WTC11 (cell line): ENCODE data around the gene TRNAU1AP. TPM values are rescaled to one million over a fixed set of nuclear protein-coding genes. Genes with fewer than 3 reads are reported as not detected.

Source experiments
- ATAC-seq: fragments of 200-7000 bp; cut with Tn5 transposase; 2 replicates; pipeline ENCODE4 v1.10.0; 2021; ENCODE audit warnings: mild to moderate bottlenecking, moderate library complexity
- CTCF ChIA-PET: fragments of 300-600 bp; sonication (Branson Sonifier 250); formaldehyde crosslinking; loops from one replicate; lab custom pipeline; 2021; ENCODE audit warnings: antibody characterized with exemption; lab: Charles Lee
- POLR2A ChIA-PET: fragments of 350-600 bp; sonication (Branson Sonifier 250); formaldehyde crosslinking; loops from one replicate; lab custom pipeline; 2021; ENCODE audit warnings: antibody characterized with exemption; lab: Charles Lee
- DNase-seq: peaks from one replicate; pipeline ENCODE4 v3.0.0; 2021; ENCODE audit warnings: low spot score
- H3K27ac Mint-ChIP-seq: 2 replicates; pipeline ENCODE4 v1.8.0; 2021; ENCODE audit warnings: mixed read lengths
- H3K27me3 Mint-ChIP-seq: 2 replicates; pipeline ENCODE4 v1.8.0; 2021; ENCODE audit warnings: low read depth, mild to moderate bottlenecking, moderate library complexity, mixed read lengths
- H3K36me3 Mint-ChIP-seq: 2 replicates; pipeline ENCODE4 v1.8.0; 2021; ENCODE audit warnings: mixed read lengths
- H3K4me1 Mint-ChIP-seq: 2 replicates; pipeline ENCODE4 v1.8.0; 2022; ENCODE audit warnings: mixed read lengths
- H3K4me3 Mint-ChIP-seq: 2 replicates; pipeline ENCODE4 v1.8.0; 2021; ENCODE audit warnings: mild to moderate bottlenecking, moderate library complexity, mixed read lengths
- H3K9me3 Mint-ChIP-seq: 2 replicates; pipeline ENCODE4 v1.8.0; 2021; ENCODE audit warnings: mixed read lengths
- ATF1 ChIP-seq: sonication (generic); formaldehyde crosslinking; IDR thresholded peaks from 2 replicates; pipeline ENCODE4 v1.8.1; 2023; ENCODE audit warnings: mild to moderate bottlenecking, moderate library complexity, missing genetic modification reagents
- ELF4 ChIP-seq: sonication (generic); formaldehyde crosslinking; IDR thresholded peaks from 2 replicates; pipeline ENCODE4 v1.8.1; 2022; ENCODE audit warnings: low read depth, mild to moderate bottlenecking, moderate library complexity, missing genetic modification reagents
- FOXK1 ChIP-seq: sonication (generic); formaldehyde crosslinking; IDR thresholded peaks from 2 replicates; pipeline ENCODE4 v1.8.0; 2022; ENCODE audit warnings: mild to moderate bottlenecking, moderate library complexity, missing genetic modification reagents
- GABPB1 ChIP-seq: sonication (generic); formaldehyde crosslinking; IDR thresholded peaks from 2 replicates; pipeline ENCODE4 v1.8.1; 2023; ENCODE audit warnings: mild to moderate bottlenecking, missing genetic modification reagents
- JUN ChIP-seq: sonication (generic); formaldehyde crosslinking; IDR thresholded peaks from 2 replicates; pipeline ENCODE4 v1.8.0; 2023; ENCODE audit warnings: mild to moderate bottlenecking, missing genetic modification reagents
- MYBL2 ChIP-seq: sonication (generic); formaldehyde crosslinking; IDR thresholded peaks from 2 replicates; pipeline ENCODE4 v1.8.1; 2023; ENCODE audit warnings: mild to moderate bottlenecking, moderate library complexity, missing genetic modification reagents
- NFATC4 ChIP-seq: fragments of 250-450 bp; sonication (Bioruptor Pico); IDR thresholded peaks from 2 replicates; pipeline ENCODE4 v1.9.0; 2021; ENCODE audit warnings: mild to moderate bottlenecking
- NFE2L1 ChIP-seq: sonication (generic); formaldehyde crosslinking; IDR thresholded peaks from 2 replicates; pipeline ENCODE4 v1.8.1; 2023; ENCODE audit warnings: missing genetic modification reagents
- PRRX2 ChIP-seq: fragments of 250-450 bp; sonication (Bioruptor Pico); IDR thresholded peaks from 2 replicates; pipeline ENCODE4 v1.8.0; 2021; ENCODE audit warnings: mild to moderate bottlenecking
- SP1 ChIP-seq: sonication (generic); formaldehyde crosslinking; conservative IDR thresholded peaks from 2 replicates; pipeline ENCODE4 v1.8.1; 2022; ENCODE audit warnings: missing genetic modification reagents
- ZNF232 ChIP-seq: sonication (generic); formaldehyde crosslinking; IDR thresholded peaks from 2 replicates; pipeline ENCODE4 v1.8.0; 2022; ENCODE audit warnings: mild to moderate bottlenecking, missing genetic modification reagents
- ZNF416 ChIP-seq: fragments of 250-450 bp; sonication (Bioruptor Pico); IDR thresholded peaks from 2 replicates; pipeline ENCODE4 v1.9.0; 2021; ENCODE audit warnings: mild to moderate bottlenecking, inconsistent platforms
- ZNF671 ChIP-seq: fragments of 250-450 bp; sonication (Bioruptor Pico); IDR thresholded peaks from 2 replicates; pipeline ENCODE4 v1.8.0; 2021; ENCODE audit warnings: mild to moderate bottlenecking
- total RNA-seq: library from RNA; stranded (reverse); gene quantifications from 3 replicates; pipeline ENCODE4 v1.2.3, GENCODE V29; 2021
- TF ChIP-seq, protein P1 (sequence below): fragments of 250-450 bp; sonication (Bioruptor Pico); IDR thresholded peaks from 2 replicates; pipeline ENCODE4 v1.9.0; 2021; ENCODE audit warnings: mild to moderate bottlenecking, borderline replicate concordance
- TF ChIP-seq, protein P2 (sequence below): fragments of 250-450 bp; sonication (Bioruptor Pico); conservative IDR thresholded peaks from 2 replicates; pipeline ENCODE4 v1.9.0; 2021; ENCODE audit warnings: mild to moderate bottlenecking
- TF ChIP-seq, protein P3 (sequence below): sonication (generic); formaldehyde crosslinking; IDR thresholded peaks from 2 replicates; pipeline ENCODE4 v1.8.1; 2023; ENCODE audit warnings: mild to moderate bottlenecking, moderate library complexity, missing genetic modification reagents
- TF ChIP-seq, protein P4 (sequence below): fragments of 250-450 bp; sonication (Bioruptor Pico); IDR thresholded peaks from 2 replicates; pipeline ENCODE4 v1.8.0; 2021; ENCODE audit warnings: mild to moderate bottlenecking
- TF ChIP-seq, protein P5 (sequence below): sonication (generic); formaldehyde crosslinking; IDR thresholded peaks from 2 replicates; pipeline ENCODE4 v1.8.1; 2022; ENCODE audit warnings: missing genetic modification reagents, borderline replicate concordance

TRNAU1AP gene
- total RNA-seq, 1 experiment from 2014 or later, result 30.4 TPM

DNA sequence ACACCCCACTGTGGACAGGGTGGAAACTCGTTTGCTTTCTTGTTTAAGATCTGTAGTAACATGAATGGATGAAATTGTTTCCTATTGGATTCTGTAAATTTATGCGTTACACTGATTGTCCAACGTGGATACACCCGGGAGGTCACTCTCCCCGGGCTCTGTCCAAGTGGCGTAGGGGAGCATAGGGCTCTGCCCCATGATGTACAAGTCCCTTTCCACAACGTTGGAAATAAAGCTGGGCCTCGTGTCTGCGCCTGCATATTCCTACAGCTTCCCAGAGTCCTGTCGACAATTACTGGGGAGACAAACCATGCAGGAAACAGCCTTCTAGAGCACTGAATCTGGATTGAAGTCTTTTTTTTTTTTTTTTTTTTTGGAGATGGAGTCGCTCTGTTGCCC, 45.6 kb upstream of the TRNAU1AP start (continued):
- TF ChIP-seq, protein P1, sequence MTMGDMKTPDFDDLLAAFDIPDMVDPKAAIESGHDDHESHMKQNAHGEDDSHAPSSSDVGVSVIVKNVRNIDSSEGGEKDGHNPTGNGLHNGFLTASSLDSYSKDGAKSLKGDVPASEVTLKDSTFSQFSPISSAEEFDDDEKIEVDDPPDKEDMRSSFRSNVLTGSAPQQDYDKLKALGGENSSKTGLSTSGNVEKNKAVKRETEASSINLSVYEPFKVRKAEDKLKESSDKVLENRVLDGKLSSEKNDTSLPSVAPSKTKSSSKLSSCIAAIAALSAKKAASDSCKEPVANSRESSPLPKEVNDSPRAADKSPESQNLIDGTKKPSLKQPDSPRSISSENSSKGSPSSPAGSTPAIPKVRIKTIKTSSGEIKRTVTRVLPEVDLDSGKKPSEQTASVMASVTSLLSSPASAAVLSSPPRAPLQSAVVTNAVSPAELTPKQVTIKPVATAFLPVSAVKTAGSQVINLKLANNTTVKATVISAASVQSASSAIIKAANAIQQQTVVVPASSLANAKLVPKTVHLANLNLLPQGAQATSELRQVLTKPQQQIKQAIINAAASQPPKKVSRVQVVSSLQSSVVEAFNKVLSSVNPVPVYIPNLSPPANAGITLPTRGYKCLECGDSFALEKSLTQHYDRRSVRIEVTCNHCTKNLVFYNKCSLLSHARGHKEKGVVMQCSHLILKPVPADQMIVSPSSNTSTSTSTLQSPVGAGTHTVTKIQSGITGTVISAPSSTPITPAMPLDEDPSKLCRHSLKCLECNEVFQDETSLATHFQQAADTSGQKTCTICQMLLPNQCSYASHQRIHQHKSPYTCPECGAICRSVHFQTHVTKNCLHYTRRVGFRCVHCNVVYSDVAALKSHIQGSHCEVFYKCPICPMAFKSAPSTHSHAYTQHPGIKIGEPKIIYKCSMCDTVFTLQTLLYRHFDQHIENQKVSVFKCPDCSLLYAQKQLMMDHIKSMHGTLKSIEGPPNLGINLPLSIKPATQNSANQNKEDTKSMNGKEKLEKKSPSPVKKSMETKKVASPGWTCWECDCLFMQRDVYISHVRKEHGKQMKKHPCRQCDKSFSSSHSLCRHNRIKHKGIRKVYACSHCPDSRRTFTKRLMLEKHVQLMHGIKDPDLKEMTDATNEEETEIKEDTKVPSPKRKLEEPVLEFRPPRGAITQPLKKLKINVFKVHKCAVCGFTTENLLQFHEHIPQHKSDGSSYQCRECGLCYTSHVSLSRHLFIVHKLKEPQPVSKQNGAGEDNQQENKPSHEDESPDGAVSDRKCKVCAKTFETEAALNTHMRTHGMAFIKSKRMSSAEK (CRISPR knock-in tag), result peak; percentile 27

DNA sequence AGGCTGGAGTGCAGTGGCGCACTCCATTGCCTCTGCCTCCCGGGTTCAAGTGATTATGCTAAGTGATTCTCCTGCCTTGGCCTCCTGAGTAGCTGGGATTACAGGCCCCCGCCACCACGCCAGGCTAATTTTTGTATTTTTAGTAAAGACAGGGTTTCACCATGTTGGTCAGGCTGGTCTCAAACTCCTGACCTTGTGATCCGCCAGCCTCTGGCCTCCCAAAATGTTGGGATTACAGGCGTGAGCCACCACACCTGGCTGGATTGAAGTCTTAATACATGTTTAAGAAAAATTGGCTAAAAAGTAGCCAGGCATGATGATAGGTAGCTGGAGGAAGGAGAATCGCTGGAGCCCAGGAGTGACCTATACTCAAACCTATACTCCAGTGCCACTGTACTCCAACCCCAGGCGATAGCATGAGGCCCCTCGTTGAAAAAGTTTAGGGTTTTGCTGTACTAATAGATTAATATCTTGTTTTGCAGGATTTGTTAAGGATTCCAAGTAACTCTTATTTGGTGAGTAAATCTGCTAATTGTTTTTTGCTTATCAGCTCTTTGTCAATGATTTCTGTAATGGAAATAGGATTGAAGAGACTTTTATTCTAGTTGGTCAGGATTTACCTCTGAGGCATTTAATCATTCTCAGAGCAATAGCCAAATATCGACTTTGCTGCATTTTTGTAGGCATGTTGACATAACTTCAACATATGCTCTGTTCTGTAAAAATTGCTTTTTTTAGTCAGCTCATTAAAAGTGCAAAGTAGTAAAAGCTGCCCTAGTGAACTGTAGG, 45.0 kb upstream of the TRNAU1AP start:
- no peak for DNase-seq
- H3K4me1 Mint-ChIP-seq, result peaks cover 40% of the 10 kb centered on the region
- H3K36me3 Mint-ChIP-seq, result peaks cover 74% of the 10 kb centered on the region
- H3K9me3 Mint-ChIP-seq, result no peaks in the 10 kb centered on the region
- H3K27ac Mint-ChIP-seq, result peak overlapping the region; percentile 99
- ChIA-PET CTCF (no interaction called here), POLR2A (interaction anchor here (0.5 to 3.1 kb wide), 6 partner anchors 11 to 1707 kb away, joined by 3 to 12 read pairs (median 4); no protein-coding TSS in a partner anchor)
- peak overlapping the region; percentile 99 for H3K4me3 Mint-ChIP-seq
- H3K27me3 Mint-ChIP-seq, result peaks cover 7% of the 10 kb centered on the region
- no peak for ATAC-seq
- no peak for TF ChIP-seq GABPB1 (CRISPR knock-in tag)
- TF ChIP-seq, protein P1 (CRISPR knock-in tag), result peak; percentile 78
- TF ChIP-seq NFE2L1 (CRISPR knock-in tag), result no peak
- TF ChIP-seq, protein P2, sequence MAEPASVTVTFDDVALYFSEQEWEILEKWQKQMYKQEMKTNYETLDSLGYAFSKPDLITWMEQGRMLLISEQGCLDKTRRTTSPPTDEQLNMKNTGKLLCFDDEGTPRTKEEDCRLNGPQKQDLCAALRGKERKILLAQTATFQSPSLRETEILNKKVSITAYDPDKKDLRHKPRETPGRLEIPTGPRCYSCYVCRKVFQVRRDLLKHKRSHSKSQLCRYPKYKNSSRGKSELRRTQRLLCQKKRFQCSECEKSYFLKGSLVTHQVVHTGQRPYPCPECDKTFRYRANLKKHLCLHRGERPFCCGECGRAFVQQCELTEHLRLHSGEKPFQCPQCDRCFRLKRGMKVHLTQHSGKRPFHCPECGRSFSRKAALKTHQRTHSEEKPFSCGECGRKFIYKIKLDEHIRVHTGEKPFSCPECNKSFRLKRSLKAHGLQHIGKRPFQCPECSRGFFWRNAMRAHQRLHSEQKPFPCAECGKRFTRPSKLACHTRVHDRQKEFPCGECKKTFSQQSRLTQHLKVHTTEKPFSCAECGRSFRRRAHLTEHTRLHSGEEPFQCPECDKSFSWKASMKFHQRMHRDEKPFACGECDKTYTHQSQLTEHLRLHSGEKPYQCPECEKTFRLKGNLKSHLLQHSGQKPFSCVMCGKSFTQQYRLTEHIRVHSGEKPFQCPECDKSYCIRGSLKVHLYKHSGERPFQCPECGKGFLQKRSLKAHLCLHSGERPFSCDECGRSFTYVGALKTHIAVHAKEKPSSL (CRISPR knock-in tag), result peak; percentile 58; the same call in 1 of the 2 replicates
- TF ChIP-seq, protein P3, sequence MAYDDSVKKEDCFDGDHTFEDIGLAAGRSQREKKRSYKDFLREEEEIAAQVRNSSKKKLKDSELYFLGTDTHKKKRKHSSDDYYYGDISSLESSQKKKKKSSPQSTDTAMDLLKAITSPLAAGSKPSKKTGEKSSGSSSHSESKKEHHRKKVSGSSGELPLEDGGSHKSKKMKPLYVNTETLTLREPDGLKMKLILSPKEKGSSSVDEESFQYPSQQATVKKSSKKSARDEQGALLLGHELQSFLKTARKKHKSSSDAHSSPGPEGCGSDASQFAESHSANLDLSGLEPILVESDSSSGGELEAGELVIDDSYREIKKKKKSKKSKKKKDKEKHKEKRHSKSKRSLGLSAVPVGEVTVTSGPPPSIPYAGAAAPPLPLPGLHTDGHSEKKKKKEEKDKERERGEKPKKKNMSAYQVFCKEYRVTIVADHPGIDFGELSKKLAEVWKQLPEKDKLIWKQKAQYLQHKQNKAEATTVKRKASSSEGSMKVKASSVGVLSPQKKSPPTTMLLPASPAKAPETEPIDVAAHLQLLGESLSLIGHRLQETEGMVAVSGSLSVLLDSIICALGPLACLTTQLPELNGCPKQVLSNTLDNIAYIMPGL (CRISPR knock-in tag), result no peak
- TF ChIP-seq MYBL2 (CRISPR knock-in tag), result 0 out of 2 replicates have a peak, but pooled peaks have one; percentile 18
- TF ChIP-seq, protein P4, sequence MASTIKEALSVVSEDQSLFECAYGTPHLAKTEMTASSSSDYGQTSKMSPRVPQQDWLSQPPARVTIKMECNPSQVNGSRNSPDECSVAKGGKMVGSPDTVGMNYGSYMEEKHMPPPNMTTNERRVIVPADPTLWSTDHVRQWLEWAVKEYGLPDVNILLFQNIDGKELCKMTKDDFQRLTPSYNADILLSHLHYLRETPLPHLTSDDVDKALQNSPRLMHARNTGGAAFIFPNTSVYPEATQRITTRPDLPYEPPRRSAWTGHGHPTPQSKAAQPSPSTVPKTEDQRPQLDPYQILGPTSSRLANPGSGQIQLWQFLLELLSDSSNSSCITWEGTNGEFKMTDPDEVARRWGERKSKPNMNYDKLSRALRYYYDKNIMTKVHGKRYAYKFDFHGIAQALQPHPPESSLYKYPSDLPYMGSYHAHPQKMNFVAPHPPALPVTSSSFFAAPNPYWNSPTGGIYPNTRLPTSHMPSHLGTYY (CRISPR knock-in tag), result peak; percentile 82; the same call in 1 of the 2 replicates
- 0 out of 2 replicates have a peak, but pooled peaks have one; percentile 25 for TF ChIP-seq SP1
- TF ChIP-seq ATF1 (CRISPR knock-in tag), result 0 out of 2 replicates have a peak, but pooled peaks have one; percentile 22
- TF ChIP-seq JUN (CRISPR knock-in tag), result no peak
- TF ChIP-seq NFATC4 (CRISPR knock-in tag), result peak; percentile 81; the same call in 1 of the 2 replicates
- TF ChIP-seq ZNF232 (CRISPR knock-in tag), result 0 out of 2 replicates have a peak, but pooled peaks have one; percentile 37
- TF ChIP-seq PRRX2 (CRISPR knock-in tag), result peak; percentile 94; the same call in 1 of the 2 replicates
- peak; percentile 48; the same call in 1 of the 2 replicates for TF ChIP-seq ZNF416 (CRISPR knock-in tag)
- no peak for TF ChIP-seq ELF4 (CRISPR knock-in tag)
- TF ChIP-seq, protein P5, sequence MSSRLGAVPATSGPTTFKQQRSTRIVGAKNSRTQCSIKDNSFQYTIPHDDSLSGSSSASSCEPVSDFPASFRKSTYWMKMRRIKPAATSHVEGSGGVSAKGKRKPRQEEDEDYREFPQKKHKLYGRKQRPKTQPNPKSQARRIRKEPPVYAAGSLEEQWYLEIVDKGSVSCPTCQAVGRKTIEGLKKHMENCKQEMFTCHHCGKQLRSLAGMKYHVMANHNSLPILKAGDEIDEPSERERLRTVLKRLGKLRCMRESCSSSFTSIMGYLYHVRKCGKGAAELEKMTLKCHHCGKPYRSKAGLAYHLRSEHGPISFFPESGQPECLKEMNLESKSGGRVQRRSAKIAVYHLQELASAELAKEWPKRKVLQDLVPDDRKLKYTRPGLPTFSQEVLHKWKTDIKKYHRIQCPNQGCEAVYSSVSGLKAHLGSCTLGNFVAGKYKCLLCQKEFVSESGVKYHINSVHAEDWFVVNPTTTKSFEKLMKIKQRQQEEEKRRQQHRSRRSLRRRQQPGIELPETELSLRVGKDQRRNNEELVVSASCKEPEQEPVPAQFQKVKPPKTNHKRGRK (CRISPR knock-in tag), result no peak
- TF ChIP-seq FOXK1, result no peak
- TF ChIP-seq ZNF671, result 0 out of 2 replicates have a peak, but pooled peaks have one; percentile 65
